A549 (cell line): ENCODE measurements around the gene TIPARP.

ENCODE experiments used
- RAD21 ChIP-seq, 2 experiments: fragments of >200 bp in 1 of 2; sonication (Bioruptor Twin) in 1 of 2; formaldehyde crosslinking in 1 of 2; IDR thresholded peaks in 1 of 2; conservative IDR thresholded peaks in 1 of 2; 2 replicates in 1 of 2; 3 replicates in 1 of 2; pipeline ENCODE4 v1.6.1; 2012 to 2018; ENCODE audit warnings: inconsistent platforms in 1 of 2
- RFX5 ChIP-seq: fragments of 450-650 bp; IDR thresholded peaks from 2 replicates; pipeline ENCODE4 v1.7.1; 2014; ENCODE audit warnings: antibody characterized with exemption, mild to moderate bottlenecking, moderate library complexity
- RNF2 ChIP-seq: fragments of 200-600 bp; sonication (generic); IDR thresholded peaks from 2 replicates; pipeline ENCODE4 v1.6.1; 2016; ENCODE audit warnings: low read depth, mild to moderate bottlenecking, antibody characterized with exemption, moderate library complexity, borderline replicate concordance

DNA sequence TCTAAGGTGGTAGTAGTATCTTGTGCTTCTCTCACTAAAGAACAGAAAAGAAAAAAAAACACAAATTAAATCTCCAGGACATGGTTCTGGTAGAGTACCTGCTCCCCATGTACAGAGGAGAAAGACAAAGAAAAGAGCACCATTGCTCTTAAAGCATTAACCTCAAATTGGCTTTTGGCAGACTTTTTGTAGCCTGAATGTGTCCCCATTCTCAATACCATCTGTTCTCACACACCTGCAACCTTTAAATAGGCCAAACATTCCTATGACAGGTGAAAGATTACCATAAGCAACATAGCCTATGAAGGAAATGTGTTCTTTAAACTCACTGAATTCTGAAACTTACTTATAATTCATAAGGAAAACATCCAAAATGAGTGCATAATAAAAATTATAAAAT is 68.0 kb downstream of the TIPARP start:
- TF ChIP-seq RAD21 (conservative IDR thresholded peaks at IDR 0.05 in 1 of 2, IDR thresholded peaks at IDR 0.05 in 1 of 2): no peak
- TF ChIP-seq RNF2: no peak
- TF ChIP-seq RFX5: no peak
